Naive thymus-derived CD4-positive, alpha-beta T cell (primary cell): ENCODE measurements around the gene CASP10. TPM values are rescaled to one million over a fixed set of nuclear protein-coding genes. Genes with fewer than 3 reads are reported as not detected.
A peak's percentile ranks its signal among the peaks of the same experiment; 100 is the strongest.

Source experiments
- ATAC-seq: fragments of 150-1000 bp; cut with Tn5 transposase; 2 replicates; pipeline ENCODE4 v1.10.0; 2021; ENCODE audit warnings: mild to moderate bottlenecking, moderate library complexity
- CTCF ChIA-PET: fragments of 350-600 bp; sonication (Branson Sonifier 250); formaldehyde crosslinking; loops from one replicate; lab custom pipeline; 2021; ENCODE audit warnings: antibody characterized with exemption; lab: Charles Lee
- POLR2A ChIA-PET: fragments of 350-600 bp; sonication (Branson Sonifier 250); formaldehyde crosslinking; loops from one replicate; lab custom pipeline; 2021; ENCODE audit warnings: antibody characterized with exemption, inconsistent platforms; lab: Charles Lee
- DNase-seq, 9 donors: peaks; one replicate each; pipeline versions ENCODE4 v3.0.0 to v3.0.0-alpha.2; 2020 to 2022; ENCODE audit warnings: mixed read lengths in 1 of 9
- H3K27ac ChIP-seq: one replicate; pipeline ENCODE4 v1.7.0; 2013; ENCODE audit warnings: mild to moderate bottlenecking, low read depth, low read length, moderate library complexity
- H3K27me3 ChIP-seq, 2 donors: one replicate each; pipeline ENCODE4 v1.7.0; 2013; ENCODE audit warnings: low read length in 2 of 2, mild to moderate bottlenecking in 2 of 2, moderate library complexity in 2 of 2; ENCODE audit not compliant: control insufficient read depth in 2 of 2, insufficient read depth in 2 of 2
- H3K36me3 ChIP-seq, 3 experiments: 1 replicate in 2 of 3; 2 replicates in 1 of 3; pipeline ENCODE4 v1.7.0; 2013; ENCODE audit warnings: low read length in 3 of 3, mild to moderate bottlenecking in 3 of 3, moderate library complexity in 1 of 3; ENCODE audit not compliant: insufficient read depth in 3 of 3, control insufficient read depth in 2 of 3
- H3K4me1 ChIP-seq, 2 donors: one replicate each; pipeline ENCODE4 v1.7.0; 2013; ENCODE audit warnings: low read length in 2 of 2, mild to moderate bottlenecking in 2 of 2, moderate library complexity in 1 of 2; ENCODE audit not compliant: control insufficient read depth in 2 of 2, insufficient read depth in 2 of 2
- H3K4me3 ChIP-seq: 2 replicates; pipeline ENCODE4 v1.7.0; 2013; ENCODE audit warnings: mild to moderate bottlenecking, low read length
- H3K9me3 ChIP-seq, 3 experiments: 1 replicate in 2 of 3; 2 replicates in 1 of 3; pipeline ENCODE4 v1.7.0; 2013; ENCODE audit warnings: low read length in 3 of 3; ENCODE audit not compliant: control insufficient read depth in 2 of 3
- H3K27ac Mint-ChIP-seq, 9 donors: one replicate each; pipeline ENCODE4 v1.8.0; 2020 to 2022; ENCODE audit warnings: mixed read lengths in 9 of 9, mild to moderate bottlenecking in 8 of 9, moderate library complexity in 5 of 9, inconsistent platforms in 2 of 9
- H3K27me3 Mint-ChIP-seq, 5 donors: one replicate each; pipeline ENCODE4 v1.8.0; 2021 to 2022; ENCODE audit warnings: mixed read lengths in 5 of 5, mild to moderate bottlenecking in 1 of 5
- H3K36me3 Mint-ChIP-seq, 5 donors: one replicate each; pipeline ENCODE4 v1.8.0; 2020 to 2022; ENCODE audit warnings: mixed read lengths in 5 of 5, mild to moderate bottlenecking in 3 of 5, inconsistent platforms in 1 of 5
- H3K4me1 Mint-ChIP-seq, 7 donors: one replicate each; pipeline ENCODE4 v1.8.0; 2020 to 2022; ENCODE audit warnings: mixed read lengths in 7 of 7, mild to moderate bottlenecking in 3 of 7, inconsistent platforms in 1 of 7
- H3K4me3 Mint-ChIP-seq, 10 donors: one replicate each; pipeline ENCODE4 v1.8.0; 2020 to 2022; ENCODE audit warnings: mild to moderate bottlenecking in 10 of 10, mixed read lengths in 10 of 10, moderate library complexity in 6 of 10, inconsistent platforms in 2 of 10
- H3K9me3 Mint-ChIP-seq, 11 donors: one replicate each; pipeline ENCODE4 v1.8.0; 2020 to 2022; ENCODE audit warnings: mixed read lengths in 11 of 11, mild to moderate bottlenecking in 4 of 11, inconsistent platforms in 1 of 11, moderate library complexity in 1 of 11
- intact Hi-C, 2 donors: fragments of 100-400 bp; cut with micrococcal nuclease; formaldehyde crosslinking; loops; one replicate each; pipeline ENCODE4 v1.15.1; 2023
- polyA plus RNA-seq, 2 donors: library from polyadenylated mRNA; unstranded; fragments of 300-500 nt; fragmentation: Illumina TruSeq; gene quantifications; one replicate each; pipeline ENCODE4 v1.2.3, GENCODE V29; 2021
- total RNA-seq, 6 experiments: library from RNA in 5 of 6; stranded (reverse) in 5 of 6; gene quantifications; 1 replicate in 5 of 6; 2 replicates in 1 of 6; pipeline ENCODE4 v1.2.3 and lab custom pipeline; 2021 to 2026

CASP10 gene
- total and polyA plus RNA-seq, 7 experiments from 2014 or later, result 15.9 to 49.8 (median 40.8) TPM

GRCh38 chr2:201201371-201201770 lies 18.4 kb downstream of the CASP10 start:
- H3K4me1 Mint-ChIP-seq, result peaks cover 22 to 71% (median 66%) of the 10 kb centered on the region in 7 donors
- ATAC-seq, result no peak
- POLR2A ChIA-PET, result interaction anchor here (0.7 to 1.7 kb wide), 4 partner anchors 9 to 300 kb away, joined by 4 to 7 read pairs (median 4); partner anchors contain the start of gene CASP10
- H3K27me3 ChIP-seq, result no peaks in the 10 kb centered on the region
- no peak for DNase-seq
- H3K9me3 Mint-ChIP-seq, result no peaks in the 10 kb centered on the region
- H3K27me3 Mint-ChIP-seq, result no peaks in the 10 kb centered on the region
- intact Hi-C loops, result no loop called here
- H3K4me3 ChIP-seq, result no peak overlapping the region
- H3K4me3 Mint-ChIP-seq, result peak overlapping the region in 1 of 10 donors; percentile 25
- CTCF ChIA-PET, result interaction anchor here (3.3 kb wide), 1 partner anchor 31 kb away, joined by 16 read pairs; no protein-coding TSS in a partner anchor
- H3K27ac Mint-ChIP-seq, result peak overlapping the region in 7 of 9 donors; percentile 71 to 87 (median 78)
- no peaks in the 10 kb centered on the region for H3K9me3 ChIP-seq
- peaks cover under 1 to 51% (median 18%) of the 10 kb centered on the region in 3 experiments for H3K36me3 ChIP-seq
- no peak overlapping the region for H3K27ac ChIP-seq
- H3K36me3 Mint-ChIP-seq, result peaks cover 15 to 44% (median 31%) of the 10 kb centered on the region in 5 donors
- H3K4me1 ChIP-seq, result peaks cover 0 to 22% of the 10 kb centered on the region in 2 donors

GRCh38 chr2:201203916-201204654 lies 21.1 kb downstream of the CASP10 start:
- POLR2A ChIA-PET, result interaction anchor here (0.7 to 1.6 kb wide), 6 partner anchors 9 to 49 kb away, joined by 3 to 4 read pairs (median 3); partner anchors contain the start of gene CASP10
- H3K36me3 Mint-ChIP-seq, result peaks cover 18 to 43% (median 29%) of the 10 kb centered on the region in 5 donors
- intact Hi-C loops, result loop anchor here in 1 of 2 donors (1.0 kb wide), 2 partner anchors 8 to 13 kb away; no protein-coding TSS in a partner anchor
- CTCF ChIA-PET, result interaction anchor here (1.3 to 3.5 kb wide), 2 partner anchors 21 to 29 kb away, joined by 4 to 15 read pairs; partner anchors contain the start of gene CASP10
- peak overlapping the region in 6 of 10 donors; percentile 21 to 70 (median 62) for H3K4me3 Mint-ChIP-seq
- Histone ChIP-seq H3K27ac (peak overlapping the region; percentile 38), H3K27me3 (no peaks in the 10 kb centered on the region), H3K9me3 (no peaks in the 10 kb centered on the region), H3K4me1 (peaks cover 0 to 18% of the 10 kb centered on the region in 2 donors), H3K36me3 (peaks cover 0 to 50% (median 9%) of the 10 kb centered on the region in 3 experiments), H3K4me3 (no peak overlapping the region)
- no peaks in the 10 kb centered on the region for H3K27me3 Mint-ChIP-seq
- DNase-seq (no peak), ATAC-seq (no peak)
- H3K4me1 Mint-ChIP-seq, result peaks cover 19 to 63% (median 61%) of the 10 kb centered on the region in 7 donors
- H3K27ac Mint-ChIP-seq, result peak overlapping the region; percentile 52 to 90 (median 85)
- no peaks in the 10 kb centered on the region for H3K9me3 Mint-ChIP-seq

GRCh38 chr2:201204655-201205514 lies 21.9 kb downstream of the CASP10 start:
- Mint-ChIP-seq H3K4me1 (peaks cover 18 to 69% (median 58%) of the 10 kb centered on the region in 7 donors), H3K36me3 (peaks cover 21 to 48% (median 34%) of the 10 kb centered on the region in 5 donors), H3K27ac (peak overlapping the region in 8 of 9 donors; percentile 59 to 90 (median 85)), H3K4me3 (peak overlapping the region in 7 of 10 donors; percentile 28 to 70 (median 56)), H3K27me3 (no peaks in the 10 kb centered on the region), H3K9me3 (no peaks in the 10 kb centered on the region)
- DNase-seq, result no peak
- Histone ChIP-seq H3K27ac (peak overlapping the region; percentile 38), H3K4me3 (no peak overlapping the region), H3K36me3 (peaks cover 0 to 54% (median 14%) of the 10 kb centered on the region in 3 experiments), H3K27me3 (no peaks in the 10 kb centered on the region), H3K9me3 (no peaks in the 10 kb centered on the region), H3K4me1 (peaks cover 0 to 22% of the 10 kb centered on the region in 2 donors)
- intact Hi-C loops, result loop anchor here in 1 of 2 donors (1.0 kb wide), 2 partner anchors 7 to 14 kb away; no protein-coding TSS in a partner anchor
- no peak for ATAC-seq
- CTCF ChIA-PET, result interaction anchor here (1.3 to 3.5 kb wide), 2 partner anchors 22 to 28 kb away, joined by 4 to 15 read pairs; partner anchors contain the start of gene CASP10
- POLR2A ChIA-PET, result interaction anchor here (0.6 to 1.6 kb wide), 7 partner anchors 10 to 28 kb away, joined by 3 to 4 read pairs (median 3); partner anchors contain the start of gene CASP10

- no peaks in the 10 kb centered on the region for H3K9me3 ChIP-seq
- peak overlapping the region in 7 of 10 donors; percentile 2 to 70 (median 22) for H3K4me3 Mint-ChIP-seq
- H3K27me3 Mint-ChIP-seq, result no peaks in the 10 kb centered on the region
- ChIA-PET CTCF (interaction anchor here (3.5 kb wide), 1 partner anchor 27 kb away, joined by 15 read pairs; no protein-coding TSS in a partner anchor), POLR2A (interaction anchor here (1.1 to 1.6 kb wide), 3 partner anchors 11 to 13 kb away, joined by 3 to 4 read pairs (median 3); no protein-coding TSS in a partner anchor)
- no peak overlapping the region for H3K4me3 ChIP-seq
- DNase-seq (no peak), ATAC-seq (no peak)
- no peak overlapping the region for H3K27ac ChIP-seq
- H3K27ac Mint-ChIP-seq, result peak overlapping the region in 8 of 9 donors; percentile 47 to 90 (median 79)
- no peaks in the 10 kb centered on the region for H3K27me3 ChIP-seq
- peaks cover 0 to 28% of the 10 kb centered on the region in 2 donors for H3K4me1 ChIP-seq
- intact Hi-C loops, result no loop called here
- H3K36me3 Mint-ChIP-seq, result peaks cover 15 to 48% (median 35%) of the 10 kb centered on the region in 5 donors
- H3K36me3 ChIP-seq, result peaks cover 0 to 54% (median 19%) of the 10 kb centered on the region in 3 experiments
- peaks cover 16 to 70% (median 52%) of the 10 kb centered on the region in 7 donors for H3K4me1 Mint-ChIP-seq
- no peaks in the 10 kb centered on the region for H3K9me3 Mint-ChIP-seq
These were observed 22.5 kb downstream of the CASP10 start for GRCh38 chr2:201205515-201205849.

GRCh38 chr2:201208563-201209252 lies 25.8 kb downstream of the CASP10 start:
- no peaks in the 10 kb centered on the region for H3K27me3 Mint-ChIP-seq
- no peaks in the 10 kb centered on the region for H3K9me3 Mint-ChIP-seq
- no peak for DNase-seq
- intact Hi-C loops, result no loop called here
- H3K36me3 Mint-ChIP-seq, result peaks cover 15 to 39% (median 33%) of the 10 kb centered on the region in 5 donors
- peaks cover 18 to 62% (median 33%) of the 10 kb centered on the region in 7 donors for H3K4me1 Mint-ChIP-seq
- Histone ChIP-seq H3K4me1 (peaks cover 0 to 29% of the 10 kb centered on the region in 2 donors), H3K4me3 (no peak overlapping the region), H3K27ac (no peak overlapping the region), H3K9me3 (no peaks in the 10 kb centered on the region), H3K36me3 (peaks cover 0 to 35% (median 10%) of the 10 kb centered on the region in 3 experiments), H3K27me3 (no peaks in the 10 kb centered on the region)
- ChIA-PET POLR2A (interaction anchor here (0.9 kb wide), 1 partner anchor 14 kb away, joined by 3 read pairs; no protein-coding TSS in a partner anchor), CTCF (interaction anchor here (0.8 to 1.4 kb wide), 3 partner anchors 18 to 31 kb away, joined by 3 to 5 read pairs (median 4); partner anchors contain the start of gene CASP10)
- peak overlapping the region in 7 of 9 donors; percentile 20 to 63 (median 31) for H3K27ac Mint-ChIP-seq
- ATAC-seq, result peak; percentile 75
- no peak overlapping the region for H3K4me3 Mint-ChIP-seq
